Activated CD4-positive, alpha-beta T cell treated with anti-CD3 and anti-CD28 coated beads for 4 hours (primary cell): ENCODE measurements around the gene TECPR1.

ENCODE experiments used
- DNase-seq, 2 donors: peaks; one replicate each; pipeline ENCODE4 v3.0.0-alpha.2; 2020

TECPR1 gene

GRCh38 chr7:98248156-98248555 is 3.9 kb downstream of the TECPR1 start:
- DNase-seq: no peak

- no peak for DNase-seq
Measured at GRCh38 chr7:98244871-98245270, 7.2 kb downstream of the TECPR1 start.

- no peak for DNase-seq
Measured at GRCh38 chr7:98242934-98243333, 9.1 kb downstream of the TECPR1 start.

- DNase-seq: no peak
Measured at GRCh38 chr7:98242342-98242741, 9.7 kb downstream of the TECPR1 start.

GRCh38 chr7:98241674-98242241 is 10.3 kb downstream of the TECPR1 start:
- DNase-seq: no peak

GRCh38 chr7:98240961-98241673 is 10.9 kb downstream of the TECPR1 start:
- DNase-seq: no peak

GRCh38 chr7:98238976-98239375 is 13.1 kb downstream of the TECPR1 start:
- no peak for DNase-seq

GRCh38 chr7:98238076-98238475 is 14.0 kb downstream of the TECPR1 start:
- DNase-seq: no peak

GRCh38 chr7:98236355-98237185 is 15.5 kb downstream of the TECPR1 start:
- DNase-seq: no peak

GRCh38 chr7:98235901-98236300 is 16.1 kb downstream of the TECPR1 start:
- no peak for DNase-seq

GRCh38 chr7:98234429-98235147 is 17.4 kb downstream of the TECPR1 start:
- no peak for DNase-seq

- no peak for DNase-seq
Measured at GRCh38 chr7:98233219-98234070, 18.6 kb downstream of the TECPR1 start.

- no peak for DNase-seq
Measured at GRCh38 chr7:98232799-98233198, 19.2 kb downstream of the TECPR1 start.

- DNase-seq: no peak
Measured at GRCh38 chr7:98232263-98232585, 19.8 kb downstream of the TECPR1 start.

- no peak for DNase-seq
Measured at GRCh38 chr7:98231493-98232262, 20.4 kb downstream of the TECPR1 start.

GRCh38 chr7:98230746-98231471 is 21.1 kb downstream of the TECPR1 start:
- no peak for DNase-seq

GRCh38 chr7:98229991-98230745 is 21.9 kb downstream of the TECPR1 start:
- no peak for DNase-seq

GRCh38 chr7:98229441-98229840 is 22.6 kb downstream of the TECPR1 start:
- DNase-seq: no peak

GRCh38 chr7:98228801-98229200 is 23.2 kb downstream of the TECPR1 start:
- no peak for DNase-seq

GRCh38 chr7:98227939-98228338 is 24.1 kb downstream of the TECPR1 start:
- no peak for DNase-seq
